ENCODE measurements around the gene NDFIP2.

GRCh38 chr13:79480954-79481684 is at the start of gene NDFIP2:
- TF ChIP-seq CTCF (IDR thresholded peaks at IDR 0.05) = peak in 2 of 6 experiments; percentile 5 to 27
- TF ChIP-seq POLR2A (IDR thresholded peaks at IDR 0.05) = peak; percentile 42 to 79
